Keratinocyte (primary cell): ENCODE results near the gene DCAF8L2.

Experiments used
- CTCF ChIP-seq, 3 experiments: IDR thresholded peaks in 1 of 3; conservative IDR thresholded peaks in 1 of 3; optimal IDR thresholded peaks in 1 of 3; 2 replicates in 2 of 3; 3 replicates in 1 of 3; pipeline versions ENCODE3 to v1.5.1; 2011; ENCODE audit warnings: low read length in 3 of 3, mild to moderate bottlenecking in 3 of 3, moderate library complexity in 2 of 3, control low read depth in 1 of 3, inconsistent platforms in 1 of 3; ENCODE audit not compliant: insufficient read depth in 2 of 3; ENCODE audit errors: extremely low read depth in 1 of 3
- EZH2 ChIP-seq: IDR thresholded peaks from one replicate; pipeline ENCODE4 v1.6.1; 2012; ENCODE audit warnings: inconsistent platforms, mild to moderate bottlenecking, low read length, moderate library complexity

DNA sequence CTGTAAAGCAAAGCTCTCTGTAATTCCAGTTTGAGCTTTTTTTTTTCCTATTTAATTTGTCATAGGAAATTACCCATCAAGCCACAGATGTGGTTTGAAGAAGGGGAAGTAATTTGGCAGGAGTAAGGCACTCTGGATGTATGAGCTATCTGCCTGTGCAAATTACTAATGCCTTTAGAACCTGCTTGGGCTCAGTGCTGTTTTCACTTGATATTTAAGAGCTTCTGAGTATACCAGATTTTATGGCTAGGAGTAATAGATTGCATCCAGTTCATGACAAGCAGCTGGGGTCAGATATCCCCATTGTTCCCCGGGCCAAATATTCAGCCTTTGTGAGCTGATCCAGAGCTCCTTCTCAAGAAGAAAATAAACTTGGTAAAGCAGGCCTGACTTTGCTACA, 89.1 kb downstream of the DCAF8L2 start:
- no peak for TF ChIP-seq CTCF (optimal IDR thresholded peaks at IDR 0.05 in 1 of 3, IDR thresholded peaks at IDR 0.05 in 1 of 3, conservative IDR thresholded peaks at IDR 0.05 in 1 of 3; ENCODE audit: extremely low read depth in 1 of 3, insufficient read depth in 2 of 3, low read length in 3 of 3)
- TF ChIP-seq EZH2, result no peak
